WTC11 (cell line): ENCODE results near the gene DOC2A. TPM values are rescaled to one million over a fixed set of nuclear protein-coding genes. Genes with fewer than 3 reads are reported as not detected.
A peak's percentile ranks its signal among the peaks of the same experiment; 100 is the strongest.

Experiments
- ARID4B ChIP-seq: sonication (generic); formaldehyde crosslinking; IDR thresholded peaks from 2 replicates; pipeline ENCODE4 v1.8.0; 2023; ENCODE audit warnings: missing genetic modification reagents, mild to moderate bottlenecking, borderline replicate concordance
- ATF1 ChIP-seq: sonication (generic); formaldehyde crosslinking; IDR thresholded peaks from 2 replicates; pipeline ENCODE4 v1.8.1; 2023; ENCODE audit warnings: mild to moderate bottlenecking, moderate library complexity, missing genetic modification reagents
- ATF6 ChIP-seq: sonication (generic); formaldehyde crosslinking; IDR thresholded peaks from 2 replicates; pipeline ENCODE4 v1.8.1; 2023; ENCODE audit warnings: mild to moderate bottlenecking, missing genetic modification reagents
- CDX4 ChIP-seq: fragments of 250-450 bp; sonication (Bioruptor Pico); IDR thresholded peaks from 2 replicates; pipeline ENCODE4 v1.9.0; 2021; ENCODE audit warnings: moderate library complexity, mild to moderate bottlenecking, inconsistent platforms, borderline replicate concordance
- E2F1 ChIP-seq: sonication (generic); formaldehyde crosslinking; IDR thresholded peaks from 2 replicates; pipeline ENCODE4 v1.8.0; 2022; ENCODE audit warnings: mild to moderate bottlenecking, missing genetic modification reagents
- E2F4 ChIP-seq: sonication (generic); formaldehyde crosslinking; IDR thresholded peaks from 2 replicates; pipeline ENCODE4 v1.8.1; 2022; ENCODE audit warnings: low read depth, mild to moderate bottlenecking, moderate library complexity, missing genetic modification reagents, borderline replicate concordance
- ESRRA ChIP-seq: sonication (generic); formaldehyde crosslinking; IDR thresholded peaks from 2 replicates; pipeline ENCODE4 v1.8.1; 2022; ENCODE audit warnings: mild to moderate bottlenecking, missing genetic modification reagents, borderline replicate concordance
- ETV6 ChIP-seq: sonication (generic); formaldehyde crosslinking; IDR thresholded peaks from 2 replicates; pipeline ENCODE4 v1.8.1; 2022; ENCODE audit warnings: mild to moderate bottlenecking, missing genetic modification reagents
- GTF2I ChIP-seq: fragments of 250-450 bp; sonication (Bioruptor Pico); conservative IDR thresholded peaks from 2 replicates; pipeline ENCODE4 v1.4.0; 2021; ENCODE audit warnings: mild to moderate bottlenecking
- IRF1 ChIP-seq: sonication (generic); formaldehyde crosslinking; IDR thresholded peaks from 2 replicates; pipeline ENCODE4 v1.8.0; 2023; ENCODE audit warnings: missing genetic modification reagents
- JUN ChIP-seq: sonication (generic); formaldehyde crosslinking; IDR thresholded peaks from 2 replicates; pipeline ENCODE4 v1.8.0; 2023; ENCODE audit warnings: mild to moderate bottlenecking, missing genetic modification reagents
- MAX ChIP-seq: sonication (generic); formaldehyde crosslinking; IDR thresholded peaks from 2 replicates; pipeline ENCODE4 v1.8.0; 2022; ENCODE audit warnings: mild to moderate bottlenecking, missing genetic modification reagents
- NR2C2 ChIP-seq: sonication (generic); formaldehyde crosslinking; IDR thresholded peaks from 2 replicates; pipeline ENCODE4 v1.8.0; 2022; ENCODE audit warnings: mild to moderate bottlenecking, missing genetic modification reagents
- SOX15 ChIP-seq: fragments of 250-450 bp; sonication (Bioruptor Pico); IDR thresholded peaks from 2 replicates; pipeline ENCODE4 v1.9.0; 2021; ENCODE audit warnings: mild to moderate bottlenecking
- TEAD1 ChIP-seq: sonication (generic); formaldehyde crosslinking; IDR thresholded peaks from 2 replicates; pipeline ENCODE4 v1.8.0; 2022; ENCODE audit warnings: mild to moderate bottlenecking, missing genetic modification reagents
- TP53 ChIP-seq: sonication (generic); formaldehyde crosslinking; IDR thresholded peaks from 2 replicates; pipeline ENCODE4 v1.8.1; 2023; ENCODE audit warnings: mild to moderate bottlenecking, missing genetic modification reagents
- ZMAT4 ChIP-seq: fragments of 250-450 bp; sonication (Bioruptor Pico); IDR thresholded peaks from 2 replicates; pipeline ENCODE4 v1.9.0; 2021; ENCODE audit warnings: mild to moderate bottlenecking
- ZNF138 ChIP-seq: sonication (generic); formaldehyde crosslinking; conservative IDR thresholded peaks from 2 replicates; pipeline ENCODE4 v1.8.1; 2022; ENCODE audit warnings: mild to moderate bottlenecking, moderate library complexity, missing genetic modification reagents
- ZNF219 ChIP-seq: sonication (generic); formaldehyde crosslinking; IDR thresholded peaks from 2 replicates; pipeline ENCODE4 v1.8.0; 2023; ENCODE audit warnings: missing genetic modification reagents, mild to moderate bottlenecking, borderline replicate concordance
- ZNF281 ChIP-seq: sonication (generic); formaldehyde crosslinking; IDR thresholded peaks from 2 replicates; pipeline ENCODE4 v1.8.0; 2023; ENCODE audit warnings: mild to moderate bottlenecking, missing genetic modification reagents
- ZNF317 ChIP-seq: sonication (generic); formaldehyde crosslinking; IDR thresholded peaks from 2 replicates; pipeline ENCODE4 v1.8.1; 2023; ENCODE audit warnings: low read depth, mild to moderate bottlenecking, moderate library complexity, missing genetic modification reagents, borderline replicate concordance
- ZNF416 ChIP-seq: fragments of 250-450 bp; sonication (Bioruptor Pico); IDR thresholded peaks from 2 replicates; pipeline ENCODE4 v1.9.0; 2021; ENCODE audit warnings: mild to moderate bottlenecking, inconsistent platforms
- ZNF671 ChIP-seq: fragments of 250-450 bp; sonication (Bioruptor Pico); IDR thresholded peaks from 2 replicates; pipeline ENCODE4 v1.8.0; 2021; ENCODE audit warnings: mild to moderate bottlenecking
- ZSCAN18 ChIP-seq: fragments of 250-450 bp; sonication (Bioruptor Pico); IDR thresholded peaks from 2 replicates; pipeline ENCODE4 v2.1.2; 2022; ENCODE audit warnings: mild to moderate bottlenecking, moderate library complexity
- total RNA-seq: library from RNA; stranded (reverse); gene quantifications from 3 replicates; pipeline ENCODE4 v1.2.3, GENCODE V29; 2021

The DOC2A gene
- total RNA-seq, 1 experiment from 2014 or later = 10.8 TPM

- no peak for TF ChIP-seq ZMAT4
- no peak for TF ChIP-seq E2F4 (CRISPR knock-in tag)
- no peak for TF ChIP-seq ZNF219 (CRISPR knock-in tag)
- TF ChIP-seq E2F1 (CRISPR knock-in tag) = no peak
- TF ChIP-seq IRF1 (CRISPR knock-in tag) = no peak; the same call in 1 of the 2 replicates
- TF ChIP-seq NR2C2 (CRISPR knock-in tag) = no peak
- peak; percentile 78 for TF ChIP-seq TEAD1 (CRISPR knock-in tag)
- no peak; the same call in 1 of the 2 replicates for TF ChIP-seq ESRRA (CRISPR knock-in tag)
- peak; percentile 78; the same call in 1 of the 2 replicates for TF ChIP-seq ARID4B
- TF ChIP-seq ZNF671 = no peak
- TF ChIP-seq ETV6 (CRISPR knock-in tag) = peak; percentile 5; the same call in 1 of the 2 replicates
- no peak for TF ChIP-seq ZNF138
- 0 out of 2 replicates have a peak, but pooled peaks have one; percentile 42 for TF ChIP-seq ZNF317
- no peak for TF ChIP-seq TP53 (CRISPR knock-in tag)
- no peak for TF ChIP-seq ZSCAN18
- no peak for TF ChIP-seq SOX15 (CRISPR knock-in tag)
- TF ChIP-seq ATF1 (CRISPR knock-in tag) = no peak
- peak; percentile 16; the same call in 1 of the 2 replicates for TF ChIP-seq JUN (CRISPR knock-in tag)
- no peak for TF ChIP-seq CDX4 (CRISPR knock-in tag)
- TF ChIP-seq ZNF281 (CRISPR knock-in tag) = peak; percentile 72
- no peak for TF ChIP-seq ZNF416 (CRISPR knock-in tag)
- TF ChIP-seq ATF6 = no peak
- TF ChIP-seq MAX (CRISPR knock-in tag) = peak; percentile 87
- TF ChIP-seq GTF2I (CRISPR knock-in tag) = no peak
Measured at GRCh38 chr16:29995324-29995910, 15.4 kb downstream of the DOC2A start, which contains the start of gene HIRIP3 (continued).
